Cardiac muscle cell (in vitro differentiated cells and primary cell): Measurements from ENCODE around the gene MDM1. TPM values are rescaled to one million over a fixed set of nuclear protein-coding genes. Genes with fewer than 3 reads are reported as not detected.

ENCODE experiments used
- DNase-seq, 2 donors: peaks; one replicate each; pipeline versions ENCODE4 v3.0.0 to v3.0.0-alpha.2; 2010 to 2017; ENCODE audit warnings: low read depth in 1 of 2, low spot score in 1 of 2
- H3K27ac ChIP-seq: fragments of 200-600 bp; sonication (generic); 2 replicates; pipeline ENCODE4 v1.5.1; 2016
- H3K27me3 ChIP-seq: fragments of 200-600 bp; sonication (generic); 2 replicates; pipeline ENCODE4 v1.6.0; 2016; ENCODE audit warnings: control low read depth
- H3K36me3 ChIP-seq: fragments of 200-600 bp; sonication (generic); 2 replicates; pipeline ENCODE4 v1.5.1; 2016; ENCODE audit warnings: control low read depth
- H3K4me1 ChIP-seq: fragments of 200-600 bp; sonication (generic); 2 replicates; pipeline ENCODE4 v1.8.1; 2017; ENCODE audit warnings: low read depth, mild to moderate bottlenecking, mixed run types
- H3K4me3 ChIP-seq: fragments of 200-600 bp; sonication (generic); 2 replicates; pipeline ENCODE4 v1.5.1; 2016; ENCODE audit warnings: mild to moderate bottlenecking
- H3K9me3 ChIP-seq: fragments of 200-600 bp; sonication (generic); 2 replicates; pipeline ENCODE4 v1.5.1; 2017; ENCODE audit warnings: low read depth, mild to moderate bottlenecking, control low read depth
- CTCF ChIP-seq: IDR thresholded peaks from 2 replicates; pipeline ENCODE4 v1.5.1; 2012; ENCODE audit warnings: low read depth, mild to moderate bottlenecking, low read length
- polyA plus RNA-seq: library from polyadenylated mRNA; unstranded; fragments of >200 nt; fragmentation: Nextera tagmentation; extraction: Ambion mirVana; gene quantifications from 2 replicates; pipeline ENCODE4 v1.2.1, GENCODE V29; 2016
- total RNA-seq: library from RNA; depleted of rRNA; stranded (reverse); fragments of >200 nt; gene quantifications from 2 replicates; pipeline ENCODE4 v1.2.3, GENCODE V29; 2016

MDM1 gene
- total and polyA plus RNA-seq, 2 experiments from 2014 or later = 13.4 to 23.9 TPM

- no peak for DNase-seq
- Histone ChIP-seq H3K27me3 (no peaks in the 10 kb centered on the region), H3K4me1 (peaks cover 8% of the 10 kb centered on the region), H3K9me3 (no peaks in the 10 kb centered on the region), H3K27ac (peak overlapping the region; percentile 75), H3K36me3 (peaks cover 4% of the 10 kb centered on the region), H3K4me3 (peak overlapping the region; percentile 63)
- TF ChIP-seq CTCF = no peak
These were observed 678 bp downstream of the MDM1 start for GRCh38 chr12:68331500-68331868.

- DNase-seq = no peak
- Histone ChIP-seq H3K4me3 (no peak overlapping the region), H3K4me1 (peaks cover 7% of the 10 kb centered on the region), H3K9me3 (no peaks in the 10 kb centered on the region), H3K27me3 (no peaks in the 10 kb centered on the region), H3K36me3 (peaks cover 16% of the 10 kb centered on the region), H3K27ac (no peak overlapping the region)
- TF ChIP-seq CTCF = no peak
These were observed 4.3 kb downstream of the MDM1 start for GRCh38 chr12:68327896-68328295.

GRCh38 chr12:68326716-68327115 is 5.4 kb downstream of the MDM1 start:
- no peak overlapping the region for H3K27ac ChIP-seq
- peaks cover 16% of the 10 kb centered on the region for H3K36me3 ChIP-seq
- H3K9me3 ChIP-seq = no peaks in the 10 kb centered on the region
- H3K27me3 ChIP-seq = no peaks in the 10 kb centered on the region
- TF ChIP-seq CTCF = no peak
- H3K4me3 ChIP-seq = no peak overlapping the region
- peaks cover 4% of the 10 kb centered on the region for H3K4me1 ChIP-seq
- DNase-seq = peak in 1 of 2 donors; percentile 79

GRCh38 chr12:68325966-68326365 is 6.2 kb downstream of the MDM1 start:
- H3K9me3 ChIP-seq = no peaks in the 10 kb centered on the region
- DNase-seq = no peak
- H3K4me3 ChIP-seq = no peak overlapping the region
- no peak overlapping the region for H3K27ac ChIP-seq
- H3K36me3 ChIP-seq = peaks cover 16% of the 10 kb centered on the region
- no peaks in the 10 kb centered on the region for H3K4me1 ChIP-seq
- TF ChIP-seq CTCF = no peak
- H3K27me3 ChIP-seq = no peaks in the 10 kb centered on the region

- TF ChIP-seq CTCF = no peak
- peaks cover 3% of the 10 kb centered on the region for H3K4me1 ChIP-seq
- no peak overlapping the region for H3K4me3 ChIP-seq
- peaks cover 16% of the 10 kb centered on the region for H3K36me3 ChIP-seq
- H3K27ac ChIP-seq = no peak overlapping the region
- H3K9me3 ChIP-seq = no peaks in the 10 kb centered on the region
- peak in 1 of 2 donors; percentile 17 for DNase-seq
- no peaks in the 10 kb centered on the region for H3K27me3 ChIP-seq
These were observed 7.6 kb downstream of the MDM1 start for GRCh38 chr12:68324531-68324930.

DNA sequence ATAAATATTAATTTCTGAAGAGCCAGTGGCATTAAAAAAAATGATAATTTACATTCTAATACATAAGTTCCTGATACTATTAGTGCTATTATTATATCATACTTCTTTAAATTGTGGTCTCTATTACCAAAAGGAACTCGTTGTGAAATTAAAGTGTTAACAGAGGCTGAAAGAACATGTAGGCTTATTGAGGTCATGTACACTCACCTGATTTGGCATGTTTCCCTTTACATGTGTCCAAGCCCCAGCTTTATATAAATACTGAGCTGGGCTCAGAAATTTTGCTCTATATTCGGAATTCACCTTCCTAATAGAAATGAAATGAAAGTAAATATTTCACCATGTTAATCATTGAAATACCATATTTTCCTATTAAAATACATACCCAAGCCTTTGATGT is 11.0 kb downstream of the MDM1 start:
- Histone ChIP-seq H3K27ac (no peak overlapping the region), H3K27me3 (no peaks in the 10 kb centered on the region), H3K9me3 (no peaks in the 10 kb centered on the region), H3K36me3 (peaks cover 12% of the 10 kb centered on the region), H3K4me1 (peaks cover 10% of the 10 kb centered on the region), H3K4me3 (no peak overlapping the region)
- no peak for TF ChIP-seq CTCF
- no peak for DNase-seq
